ENCODE measurements around the gene RASAL1.

RASAL1 gene

GRCh38 chr12:113162102-113163029 lies 26.8 kb upstream of the RASAL1 start:
- no peak for DNase-seq

- DNase-seq: peak; percentile 97
These were observed 26.0 kb upstream of the RASAL1 start for GRCh38 chr12:113161415-113162016.

DNA sequence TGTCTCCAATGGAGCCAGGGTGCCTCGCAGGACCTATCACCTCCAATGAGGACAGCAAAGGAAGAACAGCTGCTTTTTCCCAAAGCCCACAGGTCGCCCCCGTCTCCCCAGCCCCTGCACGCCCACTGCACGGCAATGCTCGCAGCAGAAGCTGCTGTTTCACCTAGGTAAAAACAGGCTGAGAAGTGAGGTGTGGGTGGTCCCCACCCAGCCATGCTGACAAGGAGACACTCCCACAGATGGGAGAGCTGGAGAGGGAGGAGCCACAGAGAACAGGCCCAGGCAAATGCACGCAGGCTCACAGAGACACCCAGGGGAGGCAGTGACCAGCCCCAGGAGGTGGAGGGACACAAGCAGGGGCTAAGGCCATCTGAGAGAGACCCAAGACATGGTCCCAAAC lies 24.4 kb upstream of the RASAL1 start:
- no peak for DNase-seq

GRCh38 chr12:113158439-113159203 lies 23.1 kb upstream of the RASAL1 start:
- DNase-seq: no peak

GRCh38 chr12:113157218-113157859 lies 21.8 kb upstream of the RASAL1 start:
- no peak for DNase-seq

DNA sequence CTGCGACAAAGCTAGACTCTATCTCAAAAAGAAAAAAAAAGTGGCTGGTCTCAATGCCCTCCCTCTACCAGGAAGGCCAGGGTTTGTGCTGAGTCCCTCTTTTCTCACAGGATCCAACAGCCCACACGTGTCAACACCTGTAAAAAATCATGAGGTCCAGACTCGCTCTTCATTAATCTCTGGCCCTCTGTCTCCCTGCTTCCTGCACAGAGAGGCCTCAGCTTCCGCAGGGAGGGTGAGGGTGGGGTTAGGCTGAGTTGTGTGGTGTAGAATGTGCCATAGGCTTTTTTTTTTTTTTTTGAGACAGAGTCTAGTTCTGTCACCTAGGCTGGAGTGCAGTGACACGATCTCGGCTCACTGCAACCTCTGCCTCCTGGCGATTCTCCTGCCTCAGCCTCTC lies 20.1 kb upstream of the RASAL1 start:
- no peak for DNase-seq

- no peak for DNase-seq
These were observed 19.5 kb upstream of the RASAL1 start for GRCh38 chr12:113155060-113155459.

DNA sequence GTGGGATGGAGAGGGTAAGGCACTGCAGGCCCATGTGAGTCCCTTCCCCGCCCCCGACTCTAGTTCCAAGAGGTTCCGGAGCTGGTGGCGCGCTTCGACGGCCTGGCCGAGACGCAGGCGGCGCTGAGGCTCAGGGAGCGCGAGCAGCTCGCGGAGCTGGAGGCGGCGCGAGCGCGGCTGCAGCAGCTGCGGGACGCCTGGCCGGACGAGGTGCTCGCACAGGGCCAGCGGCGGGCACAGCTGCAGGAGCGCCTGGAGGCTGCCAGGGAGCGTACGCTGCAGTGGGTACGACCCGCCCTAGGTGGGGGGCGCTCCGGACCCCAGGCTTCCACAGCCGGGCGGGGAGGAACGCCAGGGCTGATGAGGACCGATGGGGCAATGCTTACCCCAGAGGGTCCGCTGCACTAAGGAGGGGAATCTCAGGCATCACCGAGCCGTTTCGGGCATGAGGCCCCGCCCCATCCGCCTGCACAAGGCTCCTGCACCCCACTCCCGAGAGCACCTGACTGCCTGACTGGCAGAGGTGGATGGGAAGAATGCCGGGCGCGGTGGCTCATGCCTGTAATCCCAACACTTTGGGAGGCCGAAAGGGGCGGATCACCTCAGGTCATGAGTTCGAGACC lies 18.9 kb upstream of the RASAL1 start:
- peak; percentile 9 for DNase-seq

DNA sequence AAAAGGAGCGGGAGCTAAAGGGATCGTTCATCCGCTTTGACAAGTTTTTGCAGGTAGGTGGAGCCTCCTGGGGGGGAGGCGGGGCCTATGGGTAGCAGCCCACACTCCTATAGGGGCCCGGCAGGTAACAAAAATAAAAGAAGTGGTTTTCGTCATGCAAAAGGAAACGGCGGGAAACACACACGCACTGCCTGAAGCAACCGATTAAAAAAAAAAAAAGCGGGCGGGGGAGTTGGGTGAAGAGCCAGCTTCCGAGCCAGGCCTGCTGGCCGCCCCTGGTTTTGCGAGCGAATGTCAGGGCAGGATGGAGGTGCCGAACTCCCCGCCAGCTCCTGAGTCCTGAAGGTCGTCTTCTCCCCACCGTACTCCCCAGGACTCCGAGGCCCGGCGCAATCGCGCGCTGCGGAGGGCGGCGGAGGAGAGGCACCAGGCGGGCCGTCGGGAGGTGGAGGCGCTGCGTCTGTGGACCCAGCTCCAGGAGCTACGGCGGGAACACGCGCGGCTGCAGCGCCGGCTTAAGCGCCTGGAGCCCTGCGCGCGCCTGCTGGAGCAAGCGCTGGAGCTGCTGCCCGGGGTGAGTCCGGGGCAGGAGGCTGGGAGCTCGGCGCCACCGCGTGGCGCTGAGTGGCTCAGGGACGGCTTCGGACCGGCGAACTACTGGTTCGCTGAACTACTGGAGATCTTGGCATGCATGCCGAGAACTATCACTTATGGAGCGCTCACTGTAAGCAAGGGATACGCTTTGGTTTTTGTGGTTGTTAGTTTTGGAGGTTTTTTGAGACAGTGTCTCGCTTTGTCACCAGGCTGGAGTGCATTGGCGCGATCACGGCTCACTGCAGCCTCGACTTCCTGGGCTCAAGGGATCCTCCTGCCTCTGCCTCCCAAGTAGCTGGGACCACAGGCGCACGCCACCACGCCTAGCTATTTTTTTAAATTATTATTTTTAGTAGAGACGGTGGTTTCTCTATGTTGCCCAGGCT lies 17.6 kb upstream of the RASAL1 start:
- DNase-seq: peak; percentile 61

DNA sequence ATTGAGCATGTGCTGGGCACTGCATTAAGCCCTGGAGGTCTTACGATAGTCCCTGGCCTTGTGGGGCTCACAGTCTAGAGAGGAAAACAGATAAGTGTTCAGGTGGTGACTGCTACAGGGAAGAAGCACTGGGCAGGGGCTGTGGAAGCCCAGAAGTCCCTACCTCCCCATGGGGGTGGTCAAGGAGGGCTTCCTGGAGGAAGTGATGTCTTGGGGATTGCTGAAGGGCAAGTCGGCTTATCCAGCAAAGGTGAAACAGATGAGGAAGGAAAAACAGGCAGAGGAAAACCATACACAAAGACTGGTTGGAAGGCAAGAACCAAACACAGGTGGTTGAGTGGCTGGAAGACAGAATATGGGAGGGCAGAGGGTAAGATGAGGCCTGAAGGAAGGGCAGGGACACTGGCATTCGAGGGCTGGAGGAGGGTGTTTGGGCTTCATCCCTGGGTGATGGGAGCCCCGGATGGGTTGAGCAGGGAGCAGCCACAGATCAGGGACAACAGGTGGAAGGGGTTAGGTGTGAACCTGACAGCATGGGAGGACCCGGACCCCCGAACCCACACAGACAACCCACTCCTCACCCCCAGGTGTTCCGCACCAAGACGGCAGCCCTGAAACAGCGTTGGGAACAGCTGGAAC lies 16.8 kb upstream of the RASAL1 start:
- no peak for DNase-seq

GRCh38 chr12:113151655-113152054 lies 16.1 kb upstream of the RASAL1 start:
- DNase-seq: no peak

- DNase-seq: peak; percentile 88
These were observed 14.0 kb upstream of the RASAL1 start, which contains the start of gene CFAP73 for GRCh38 chr12:113149361-113150150. Gene CFAP73 (plus strand): TSS chr12:113149724. CDS start chr12:113149858, 134 bp downstream.

- no peak for DNase-seq
These were observed 11.4 kb upstream of the RASAL1 start for GRCh38 chr12:113146999-113147398.

DNA sequence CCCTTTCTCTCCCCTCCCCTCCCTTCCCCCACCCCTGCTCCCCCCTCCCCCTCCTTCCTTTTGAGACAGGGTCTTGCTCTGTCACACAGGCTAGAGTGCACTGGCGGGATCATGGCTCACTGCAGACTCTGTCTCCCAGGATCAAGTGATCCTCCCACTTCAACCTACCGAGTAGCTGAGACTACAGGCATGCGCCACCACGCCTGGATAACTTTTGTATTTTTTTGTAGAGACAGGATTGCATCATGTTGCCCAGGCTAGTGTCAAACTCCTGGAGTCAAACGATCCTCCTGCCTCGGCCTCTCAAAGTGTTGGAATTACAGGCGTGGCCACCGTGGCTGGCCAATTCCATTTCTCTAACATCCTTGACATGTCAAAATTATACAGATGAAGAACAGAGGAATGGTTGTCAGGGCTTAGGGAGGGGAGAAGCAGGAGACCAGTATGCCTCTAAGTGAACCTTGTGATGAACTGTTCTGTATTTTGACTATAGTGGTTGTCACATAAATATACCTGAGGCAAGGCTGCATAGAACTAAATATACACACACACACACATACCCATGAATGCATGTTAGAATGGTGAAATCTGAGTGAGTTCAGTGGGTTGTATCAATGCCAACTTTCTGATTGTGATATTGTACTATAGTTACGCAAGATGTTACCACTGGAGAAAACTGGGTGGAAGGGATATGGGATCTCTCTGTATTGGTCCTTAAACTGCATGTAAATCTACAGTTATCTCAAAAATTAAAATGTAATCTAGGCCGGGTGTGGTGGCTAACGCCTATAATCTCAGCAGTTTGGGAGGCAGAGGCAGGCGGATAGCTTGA lies 10.4 kb upstream of the RASAL1 start:
- no peak for DNase-seq

GRCh38 chr12:113144806-113145205 lies 9.2 kb upstream of the RASAL1 start:
- no peak for DNase-seq

DNA sequence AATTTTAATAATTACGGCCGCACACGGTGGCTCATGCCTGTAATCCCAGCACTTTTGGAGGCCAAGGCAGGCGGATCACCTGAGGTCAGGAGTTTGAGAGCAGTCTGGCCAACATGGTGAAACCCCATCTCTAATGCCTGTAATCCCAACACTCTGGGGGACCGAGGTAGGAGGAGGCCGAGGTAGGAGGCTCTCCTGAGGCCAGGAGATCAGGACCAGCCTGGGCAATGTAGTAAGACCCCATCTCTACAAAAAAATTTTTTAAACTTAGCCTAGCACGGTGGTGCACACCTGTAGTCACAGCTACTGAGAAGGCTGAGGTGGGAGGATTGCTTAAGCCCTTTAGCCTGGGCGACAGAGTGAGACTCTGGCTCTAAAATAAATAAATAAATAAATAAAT lies 8.4 kb upstream of the RASAL1 start:
- DNase-seq: no peak

DNA sequence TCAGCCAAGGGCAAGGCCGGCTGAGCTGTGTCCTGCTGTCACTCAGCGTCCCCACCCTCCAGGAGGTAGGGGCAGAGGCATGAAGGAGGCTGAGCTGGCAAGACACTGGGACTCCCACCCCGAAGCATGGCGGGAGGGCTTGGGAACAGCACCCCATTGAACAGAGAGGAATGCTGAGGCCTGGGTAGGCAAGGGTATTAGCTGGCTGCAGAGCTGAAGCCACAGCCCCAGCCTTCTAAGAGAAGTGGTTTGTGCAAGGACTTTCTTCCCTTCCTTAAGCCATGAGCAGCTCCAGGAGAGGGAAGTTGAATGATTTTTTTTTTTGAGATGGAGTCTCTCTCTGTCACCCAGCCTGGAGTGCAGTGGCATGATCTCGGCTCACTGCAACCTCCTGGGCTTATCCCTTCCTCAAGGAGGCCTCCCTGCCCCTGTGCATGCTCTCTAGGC lies 7.3 kb upstream of the RASAL1 start:
- DNase-seq: no peak

DNA sequence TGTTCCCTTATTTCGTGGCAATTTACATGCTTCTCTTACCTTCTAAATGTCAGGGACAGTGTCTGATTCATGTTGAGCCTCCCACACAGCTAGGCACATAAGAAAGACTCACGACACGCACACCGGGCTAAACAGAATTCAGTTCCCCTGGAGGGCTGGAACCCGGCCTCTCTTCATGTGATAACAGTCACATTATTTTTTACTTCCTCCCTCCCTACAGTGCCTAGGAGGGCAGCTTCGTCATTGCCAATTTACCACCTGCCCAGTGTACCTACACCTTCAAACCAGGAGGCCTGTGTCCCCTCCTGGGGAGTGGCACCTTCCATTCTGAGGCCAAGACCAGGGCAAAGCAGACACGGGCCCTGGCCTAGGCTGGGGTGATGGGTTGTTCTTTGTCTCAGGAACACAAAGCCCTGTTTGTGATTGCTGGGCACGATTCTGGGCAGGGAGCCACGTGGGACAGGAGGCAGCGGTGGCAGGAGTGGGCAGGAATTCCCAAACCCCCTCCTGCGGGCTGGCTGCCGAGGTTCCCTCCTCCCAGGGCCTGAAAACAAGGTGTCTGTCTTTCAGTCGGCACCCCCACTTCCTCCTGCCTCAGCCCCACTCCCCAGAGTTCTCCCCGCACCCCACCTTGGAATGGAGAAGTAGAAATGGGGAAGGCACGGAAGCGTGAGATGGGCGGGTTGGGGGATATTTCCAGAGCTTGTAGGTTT lies 6.8 kb upstream of the RASAL1 start:
- no peak for DNase-seq

All from NCI-H2227 treated with DMSO at 0.1 percent for 48 hours (cell line).